Prostate gland (tissue), 2 donors: ENCODE measurements around the gene RING1.

Experiments used
- POLR2A ChIP-seq: fragments of 450-650 bp; IDR thresholded peaks from one replicate; pipeline ENCODE4 v1.6.1; 2016; ENCODE audit warnings: antibody characterized with exemption, mild to moderate bottlenecking
- POLR2AphosphoS5 ChIP-seq: sonication (generic); formaldehyde crosslinking; IDR thresholded peaks from one replicate; pipeline ENCODE4 v1.6.1; 2017; ENCODE audit warnings: antibody characterized with exemption
- TF ChIP-seq, protein P1 (sequence below), 4 experiments: fragments of 200-600 bp in 2 of 4; fragments of 450-650 bp in 2 of 4; sonication (generic) in 2 of 4; IDR thresholded peaks; 1 replicate in 3 of 4; 2 replicates in 1 of 4; pipeline ENCODE4 v1.5.1; 2016 to 2019; ENCODE audit warnings: antibody characterized with exemption in 4 of 4, mild to moderate bottlenecking in 2 of 4, moderate library complexity in 2 of 4

DNA sequence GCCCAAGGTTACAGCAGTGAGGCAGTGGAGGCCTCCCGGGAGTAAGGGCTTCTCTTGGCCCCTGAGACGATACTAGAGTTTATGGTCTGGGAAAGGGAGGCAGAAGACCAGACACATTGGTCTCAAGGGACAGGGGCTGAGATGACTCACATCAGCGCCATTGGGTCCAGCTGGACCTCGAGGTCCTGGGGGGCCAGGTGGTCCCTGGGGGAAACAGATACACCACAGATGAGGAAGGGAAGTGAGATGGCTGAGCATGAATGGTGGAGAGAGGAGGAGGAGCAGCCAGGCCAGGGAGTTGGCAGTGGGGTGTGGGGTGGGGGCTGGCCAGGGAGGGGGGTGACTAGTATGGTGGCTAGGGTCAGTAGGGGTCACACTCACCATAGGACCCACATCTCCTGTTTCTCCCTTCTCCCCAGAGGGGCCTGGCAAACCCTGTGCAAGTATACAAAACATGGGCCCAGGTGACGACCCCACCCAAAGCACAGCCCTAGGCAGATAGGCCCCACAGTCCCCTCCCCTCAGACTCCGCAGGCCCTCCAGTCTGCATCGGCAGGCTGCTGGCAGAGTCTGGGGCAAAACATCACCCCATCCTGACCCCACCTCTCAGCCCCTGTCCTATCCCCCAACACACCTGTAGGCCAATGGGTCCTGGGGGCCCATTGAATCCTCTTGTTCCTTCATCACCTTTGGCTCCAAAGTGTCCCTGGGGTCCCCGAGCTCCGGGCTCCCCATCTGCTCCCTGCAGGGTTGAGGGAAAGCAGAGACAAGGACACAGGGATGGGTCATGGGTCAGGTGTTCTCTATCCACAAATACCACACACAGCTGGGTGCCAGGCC is 37.9 kb upstream of the RING1 start:
- no peak for TF ChIP-seq POLR2A
- TF ChIP-seq, protein P1, sequence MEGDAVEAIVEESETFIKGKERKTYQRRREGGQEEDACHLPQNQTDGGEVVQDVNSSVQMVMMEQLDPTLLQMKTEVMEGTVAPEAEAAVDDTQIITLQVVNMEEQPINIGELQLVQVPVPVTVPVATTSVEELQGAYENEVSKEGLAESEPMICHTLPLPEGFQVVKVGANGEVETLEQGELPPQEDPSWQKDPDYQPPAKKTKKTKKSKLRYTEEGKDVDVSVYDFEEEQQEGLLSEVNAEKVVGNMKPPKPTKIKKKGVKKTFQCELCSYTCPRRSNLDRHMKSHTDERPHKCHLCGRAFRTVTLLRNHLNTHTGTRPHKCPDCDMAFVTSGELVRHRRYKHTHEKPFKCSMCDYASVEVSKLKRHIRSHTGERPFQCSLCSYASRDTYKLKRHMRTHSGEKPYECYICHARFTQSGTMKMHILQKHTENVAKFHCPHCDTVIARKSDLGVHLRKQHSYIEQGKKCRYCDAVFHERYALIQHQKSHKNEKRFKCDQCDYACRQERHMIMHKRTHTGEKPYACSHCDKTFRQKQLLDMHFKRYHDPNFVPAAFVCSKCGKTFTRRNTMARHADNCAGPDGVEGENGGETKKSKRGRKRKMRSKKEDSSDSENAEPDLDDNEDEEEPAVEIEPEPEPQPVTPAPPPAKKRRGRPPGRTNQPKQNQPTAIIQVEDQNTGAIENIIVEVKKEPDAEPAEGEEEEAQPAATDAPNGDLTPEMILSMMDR (IDR thresholded peaks at IDR 0.05) = no peak
- TF ChIP-seq POLR2AphosphoS5 = no peak
